ENCODE data around the gene MLC1.

- TF ChIP-seq CTCF (optimal IDR thresholded peaks at IDR 0.05 in 1 of 3, IDR thresholded peaks at IDR 0.05 in 1 of 3, conservative IDR thresholded peaks at IDR 0.05 in 1 of 3; ENCODE audit: extremely low read depth in 1 of 3, insufficient read depth in 2 of 3, low read length in 3 of 3) (no peak), EZH2 (IDR thresholded peaks at IDR 0.05; ENCODE audit: low read length) (no peak)
Measured at GRCh38 chr22:50084614-50085021, 608 bp downstream of the MLC1 start.
